ENCODE measurements around the gene LMO7.

The LMO7 gene

GRCh38 chr13:75635101-75635827 lies 866 bp upstream of the LMO7 start:
- no peak for TF ChIP-seq CTCF (IDR thresholded peaks at IDR 0.05; ENCODE audit: low read depth, low read length, missing control alignments)
- peak overlapping the region; percentile 96 for H3K4me3 ChIP-seq (ENCODE audit: low read depth, low read length)
- DNase-seq (ENCODE audit: low read depth): no peak

- H3K4me3 ChIP-seq (ENCODE audit: low read depth, low read length): peak overlapping the region; percentile 96
- no peak for TF ChIP-seq CTCF (IDR thresholded peaks at IDR 0.05; ENCODE audit: low read depth, low read length, missing control alignments)
- DNase-seq (ENCODE audit: low read depth): no peak
Measured at GRCh38 chr13:75636436-75637180, 478 bp downstream of the LMO7 start.

- no peak for DNase-seq (ENCODE audit: low read depth)
- TF ChIP-seq CTCF (IDR thresholded peaks at IDR 0.05; ENCODE audit: low read depth, low read length, missing control alignments): no peak
- peak overlapping the region; percentile 96 for H3K4me3 ChIP-seq (ENCODE audit: low read depth, low read length)
Measured at GRCh38 chr13:75637181-75637750, 1.1 kb downstream of the LMO7 start.

GRCh38 chr13:75639454-75639853 lies 3.3 kb downstream of the LMO7 start:
- no peak overlapping the region for H3K4me3 ChIP-seq (ENCODE audit: low read depth, low read length)
- no peak for TF ChIP-seq CTCF (IDR thresholded peaks at IDR 0.05; ENCODE audit: low read depth, low read length, missing control alignments)
- no peak for DNase-seq (ENCODE audit: low read depth)

GRCh38 chr13:75641026-75641425 lies 4.9 kb downstream of the LMO7 start:
- H3K4me3 ChIP-seq (ENCODE audit: low read depth, low read length): no peak overlapping the region
- no peak for DNase-seq (ENCODE audit: low read depth)
- TF ChIP-seq CTCF (IDR thresholded peaks at IDR 0.05; ENCODE audit: low read depth, low read length, missing control alignments): no peak

GRCh38 chr13:75643182-75643581 lies 7.1 kb downstream of the LMO7 start:
- no peak overlapping the region for H3K4me3 ChIP-seq (ENCODE audit: low read depth, low read length)
- no peak for DNase-seq (ENCODE audit: low read depth)

More at GRCh38 chr13:75643182-75643581, 7.1 kb downstream of the LMO7 start:
- no peak for TF ChIP-seq CTCF (IDR thresholded peaks at IDR 0.05; ENCODE audit: low read depth, low read length, missing control alignments)
